ENCODE data around the gene KIF11. TPM values are rescaled to one million over a fixed set of nuclear protein-coding genes. Genes with fewer than 3 reads are reported as not detected.

The KIF11 gene
- polyA plus RNA-seq, 1 experiment, result 4.3 TPM

DNA sequence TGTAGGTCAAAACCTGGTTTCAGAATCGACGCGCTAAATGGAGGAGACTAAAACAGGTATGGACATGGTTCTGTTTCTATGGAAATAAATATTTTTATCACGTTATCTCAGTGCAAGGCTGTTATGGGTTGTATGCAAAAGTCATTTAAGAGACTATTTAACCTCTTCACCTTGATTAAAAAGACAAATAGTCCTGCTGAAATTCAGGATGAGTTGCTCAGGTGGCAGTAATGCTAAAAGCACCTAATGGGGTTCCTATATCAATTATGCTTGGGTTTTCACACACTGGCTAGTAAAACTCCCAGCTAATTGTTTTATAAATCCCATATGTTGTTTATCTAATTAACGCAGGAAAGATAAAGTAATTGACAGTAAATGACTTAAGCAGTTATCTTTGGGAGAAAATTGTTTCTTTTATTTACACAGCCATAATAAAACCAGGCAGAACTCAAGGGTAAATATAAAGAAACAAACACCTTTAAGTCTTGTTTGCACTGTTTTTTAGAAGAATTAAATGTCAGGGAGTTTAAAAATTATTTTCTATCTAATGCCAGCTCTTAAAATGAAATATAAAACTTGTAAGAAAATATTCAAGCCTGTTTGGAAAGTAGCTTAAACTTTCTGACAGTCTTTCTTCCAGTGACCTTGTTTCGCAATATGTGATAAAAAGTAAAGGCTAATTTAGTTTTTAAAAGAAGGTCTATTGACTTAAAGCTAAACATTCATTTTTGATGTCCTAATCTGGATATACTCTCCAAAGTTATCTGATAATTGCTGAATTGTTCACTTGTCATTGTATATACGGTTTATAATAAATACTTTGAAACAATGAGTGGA, 100.0 kb downstream of the KIF11 start:
- ChIA-PET CTCF (interaction anchor here (0.7 kb wide), 1 partner anchor 154 kb away, joined by 3 read pairs; no protein-coding TSS in a partner anchor), POLR2A (no interaction called here)
- Histone ChIP-seq H3K4me3 (ENCODE audit: low read depth, low read length) (no peak overlapping the region), H3K27me3 (ENCODE audit: control insufficient read depth, insufficient read depth, low read length) (no peaks in the 10 kb centered on the region), H3K36me3 (ENCODE audit: control insufficient read depth, insufficient read depth, low read length) (no peaks in the 10 kb centered on the region)
- TF ChIP-seq, protein P1, sequence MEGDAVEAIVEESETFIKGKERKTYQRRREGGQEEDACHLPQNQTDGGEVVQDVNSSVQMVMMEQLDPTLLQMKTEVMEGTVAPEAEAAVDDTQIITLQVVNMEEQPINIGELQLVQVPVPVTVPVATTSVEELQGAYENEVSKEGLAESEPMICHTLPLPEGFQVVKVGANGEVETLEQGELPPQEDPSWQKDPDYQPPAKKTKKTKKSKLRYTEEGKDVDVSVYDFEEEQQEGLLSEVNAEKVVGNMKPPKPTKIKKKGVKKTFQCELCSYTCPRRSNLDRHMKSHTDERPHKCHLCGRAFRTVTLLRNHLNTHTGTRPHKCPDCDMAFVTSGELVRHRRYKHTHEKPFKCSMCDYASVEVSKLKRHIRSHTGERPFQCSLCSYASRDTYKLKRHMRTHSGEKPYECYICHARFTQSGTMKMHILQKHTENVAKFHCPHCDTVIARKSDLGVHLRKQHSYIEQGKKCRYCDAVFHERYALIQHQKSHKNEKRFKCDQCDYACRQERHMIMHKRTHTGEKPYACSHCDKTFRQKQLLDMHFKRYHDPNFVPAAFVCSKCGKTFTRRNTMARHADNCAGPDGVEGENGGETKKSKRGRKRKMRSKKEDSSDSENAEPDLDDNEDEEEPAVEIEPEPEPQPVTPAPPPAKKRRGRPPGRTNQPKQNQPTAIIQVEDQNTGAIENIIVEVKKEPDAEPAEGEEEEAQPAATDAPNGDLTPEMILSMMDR (IDR thresholded peaks at IDR 0.05; ENCODE audit: insufficient read depth, low read depth, low read length), result no peak
- DNase-seq (ENCODE audit: low read depth), result no peak

DNA sequence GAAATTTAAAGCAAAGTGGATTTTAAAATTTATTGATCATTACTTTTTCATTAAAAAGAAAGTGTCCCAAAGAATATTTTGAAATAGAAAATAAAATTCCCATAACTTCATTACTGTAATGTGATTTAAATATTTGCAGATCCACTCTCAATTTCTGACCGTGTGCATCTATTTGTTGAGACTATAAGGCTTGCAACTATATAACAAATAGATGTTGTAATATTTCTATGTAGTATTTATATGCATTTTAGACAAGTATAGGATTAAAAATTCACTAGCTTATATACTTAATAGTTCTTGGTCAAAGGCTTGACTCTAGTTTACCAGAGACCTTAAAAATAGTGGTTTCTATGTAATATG, 100.6 kb downstream of the KIF11 start:
- no peak for DNase-seq (ENCODE audit: low read depth)
- H3K4me3 ChIP-seq (ENCODE audit: low read depth, low read length), result no peak overlapping the region
- CTCF ChIA-PET, result no interaction called here
- TF ChIP-seq, protein P1 (IDR thresholded peaks at IDR 0.05; ENCODE audit: insufficient read depth, low read depth, low read length), result no peak
- no peaks in the 10 kb centered on the region for H3K36me3 ChIP-seq (ENCODE audit: control insufficient read depth, insufficient read depth, low read length)
- POLR2A ChIA-PET, result no interaction called here
- no peaks in the 10 kb centered on the region for H3K27me3 ChIP-seq (ENCODE audit: control insufficient read depth, insufficient read depth, low read length)

DNA sequence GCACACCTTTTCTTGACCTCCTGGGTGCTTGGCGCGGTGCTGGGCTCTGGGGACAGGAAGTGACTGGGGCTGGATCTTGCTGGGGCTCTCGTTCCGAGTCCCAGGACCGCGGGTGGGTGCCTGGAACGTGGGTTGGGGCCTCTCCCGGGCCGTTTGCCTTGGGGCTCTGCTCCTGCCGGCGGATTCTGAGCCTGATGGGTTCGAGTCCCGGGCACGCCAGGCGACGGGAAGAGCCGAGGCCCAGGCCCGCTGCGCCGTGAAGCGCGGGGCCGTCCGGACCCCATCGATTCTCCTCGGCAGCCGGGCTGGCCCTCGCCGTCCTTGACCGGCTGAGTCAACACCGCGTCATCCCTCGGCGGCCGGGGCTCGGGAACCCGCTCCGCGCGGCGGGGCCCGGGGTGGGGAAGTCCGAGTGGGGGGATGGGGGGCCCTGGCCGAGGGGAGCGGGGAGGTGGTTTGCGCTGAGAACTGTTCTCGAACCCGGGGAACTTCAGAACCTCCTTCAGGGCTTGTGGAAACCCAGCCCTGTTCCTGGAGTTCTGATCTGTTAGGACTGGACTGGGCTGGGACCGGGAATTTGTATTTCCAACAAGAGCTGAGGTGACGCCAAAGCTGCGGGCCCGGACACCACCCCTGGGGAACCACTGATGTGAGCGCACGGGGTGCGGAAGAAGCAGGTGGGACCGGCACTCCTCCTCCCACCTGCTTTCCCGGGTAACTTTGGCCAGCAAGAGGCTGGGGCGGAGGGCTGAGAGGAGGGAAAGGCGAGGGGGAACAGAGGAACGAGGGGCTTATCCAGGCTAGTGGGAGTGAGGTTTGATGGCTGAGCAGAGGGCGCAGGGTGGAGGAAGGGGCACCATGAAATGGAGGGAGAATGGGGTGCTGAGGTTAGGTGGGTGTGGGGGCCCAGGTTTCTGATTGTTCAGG, 103.0 kb downstream of the KIF11 start:
- TF ChIP-seq, protein P1 (IDR thresholded peaks at IDR 0.05; ENCODE audit: insufficient read depth, low read depth, low read length), result no peak
- no peaks in the 10 kb centered on the region for H3K36me3 ChIP-seq (ENCODE audit: control insufficient read depth, insufficient read depth, low read length)
- peak overlapping the region; percentile 37 for H3K4me3 ChIP-seq (ENCODE audit: low read depth, low read length)
- H3K27me3 ChIP-seq (ENCODE audit: control insufficient read depth, insufficient read depth, low read length), result no peaks in the 10 kb centered on the region
- DNase-seq (ENCODE audit: low read depth), result no peak
- CTCF ChIA-PET, result no interaction called here
- POLR2A ChIA-PET, result no interaction called here

DNA sequence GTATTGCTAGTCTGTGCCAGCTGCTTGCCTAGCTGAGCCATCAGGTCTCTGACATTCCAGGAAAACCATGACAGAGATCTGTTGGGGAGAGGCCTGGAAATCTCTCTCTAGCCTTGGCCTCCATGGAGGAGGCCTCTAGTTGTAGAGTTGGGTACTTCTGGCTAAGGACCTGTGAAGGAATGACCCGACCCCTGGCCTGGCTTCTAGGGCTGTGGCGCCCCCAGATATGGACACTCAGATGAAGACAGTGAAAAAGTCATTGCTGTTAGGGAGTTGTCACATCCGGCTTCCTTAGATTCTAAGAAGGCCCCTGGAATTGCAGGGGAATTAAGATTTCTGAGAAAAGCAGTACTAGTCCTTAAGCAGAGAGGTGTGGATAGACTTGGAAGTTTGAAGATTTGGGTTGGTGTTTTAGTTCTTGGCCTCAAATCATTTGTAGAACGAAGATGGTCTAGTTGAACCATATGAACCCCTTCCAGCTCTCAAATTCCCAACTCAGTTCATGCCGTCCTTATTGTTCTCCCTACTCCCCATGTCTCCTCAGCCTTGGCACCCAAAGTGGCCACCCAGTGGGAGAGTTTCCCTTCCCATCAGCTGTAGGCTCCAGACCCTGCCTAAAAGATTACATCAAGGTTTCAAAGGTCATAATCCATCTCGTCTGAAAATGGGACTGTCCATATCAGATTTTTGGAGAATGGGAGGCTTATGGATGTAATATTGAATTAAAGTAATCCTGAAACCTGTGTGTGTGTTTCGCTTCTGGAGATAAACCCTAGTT, 103.9 kb downstream of the KIF11 start:
- ChIA-PET CTCF (no interaction called here), POLR2A (no interaction called here)
- Histone ChIP-seq H3K36me3 (ENCODE audit: control insufficient read depth, insufficient read depth, low read length) (no peaks in the 10 kb centered on the region), H3K4me3 (ENCODE audit: low read depth, low read length) (no peak overlapping the region), H3K27me3 (ENCODE audit: control insufficient read depth, insufficient read depth, low read length) (no peaks in the 10 kb centered on the region)
- DNase-seq (ENCODE audit: low read depth), result no peak
- TF ChIP-seq, protein P1 (IDR thresholded peaks at IDR 0.05; ENCODE audit: insufficient read depth, low read depth, low read length), result no peak
